Measurements from ENCODE around the gene STK17A.
"Not testable (repeated sequence)": the region's sequence is repeated elsewhere in the genome, so short reads cannot be mapped to it uniquely, and the experiment has no call there.

Gene STK17A

GRCh38 chr7:43626695-43627094, 43.8 kb downstream of the STK17A start:
- H3K27me3 ChIP-seq (ENCODE audit: insufficient read depth, low read depth) = no peaks in the 10 kb centered on the region
- no peak overlapping the region for H3K27ac ChIP-seq
- TF ChIP-seq CTCF (conservative IDR thresholded peaks at IDR 0.05; ENCODE audit: low read depth, low read length) = no peak
- H4K20me1 ChIP-seq (ENCODE audit: insufficient read depth) = peaks cover 17% of the 10 kb centered on the region
- H3K4me3 ChIP-seq (IDR thresholded peaks at IDR 0.05; ENCODE audit: insufficient read depth, low read depth, low read length) = no peak overlapping the region
- H2AFZ ChIP-seq (ENCODE audit: low read depth) = no peak overlapping the region
- H3K36me3 ChIP-seq (ENCODE audit: insufficient read depth) = peaks cover 17% of the 10 kb centered on the region; the same call in 1 of the 2 replicates
- no peak overlapping the region for H3K9ac ChIP-seq
- peaks cover 64% of the 10 kb centered on the region for H3K4me1 ChIP-seq (ENCODE audit: low read depth, poor library complexity, severe bottlenecking)
- H3K79me2 ChIP-seq (ENCODE audit: insufficient read depth, low read depth) = peaks cover 33% of the 10 kb centered on the region; the same call in 1 of the 2 replicates
- no peak overlapping the region for H3K4me2 ChIP-seq

GRCh38 chr7:43627798-43628197, 44.9 kb downstream of the STK17A start:
- H3K4me3 ChIP-seq (IDR thresholded peaks at IDR 0.05; ENCODE audit: insufficient read depth, low read depth, low read length); H3K9ac ChIP-seq; H3K27ac ChIP-seq; H2AFZ ChIP-seq (ENCODE audit: low read depth); H3K27me3 ChIP-seq (ENCODE audit: insufficient read depth, low read depth); H3K4me2 ChIP-seq: not testable (repeated sequence)
- Histone ChIP-seq H3K79me2 (ENCODE audit: insufficient read depth, low read depth) (peaks cover 30% of the 10 kb centered on the region; the same call in 1 of the 2 replicates), H3K36me3 (ENCODE audit: insufficient read depth) (peaks cover 17% of the 10 kb centered on the region; the same call in 1 of the 2 replicates), H4K20me1 (ENCODE audit: insufficient read depth) (peaks cover 12% of the 10 kb centered on the region), H3K4me1 (ENCODE audit: low read depth, poor library complexity, severe bottlenecking) (peaks cover 64% of the 10 kb centered on the region)

GRCh38 chr7:43628431-43628830, 45.5 kb downstream of the STK17A start:
- Histone ChIP-seq H3K27me3 (ENCODE audit: insufficient read depth, low read depth) (no peaks in the 10 kb centered on the region), H3K27ac (no peak overlapping the region), H3K36me3 (ENCODE audit: insufficient read depth) (peaks cover 17% of the 10 kb centered on the region; the same call in 1 of the 2 replicates), H3K4me1 (ENCODE audit: low read depth, poor library complexity, severe bottlenecking) (peaks cover 62% of the 10 kb centered on the region), H3K9ac (no peak overlapping the region), H3K79me2 (ENCODE audit: insufficient read depth, low read depth) (peaks cover 26% of the 10 kb centered on the region; the same call in 1 of the 2 replicates), H3K4me3 (IDR thresholded peaks at IDR 0.05; ENCODE audit: insufficient read depth, low read depth, low read length) (no peak overlapping the region), H2AFZ (ENCODE audit: low read depth) (no peak overlapping the region), H4K20me1 (ENCODE audit: insufficient read depth) (peaks cover 12% of the 10 kb centered on the region), H3K4me2 (no peak overlapping the region)
- no peak for TF ChIP-seq CTCF (conservative IDR thresholded peaks at IDR 0.05; ENCODE audit: low read depth, low read length)

GRCh38 chr7:43629857-43630256, 46.9 kb downstream of the STK17A start:
- H3K36me3 ChIP-seq (ENCODE audit: insufficient read depth) = peaks cover 7% of the 10 kb centered on the region; the same call in 1 of the 2 replicates
- H3K79me2 ChIP-seq (ENCODE audit: insufficient read depth, low read depth) = peaks cover 17% of the 10 kb centered on the region; the same call in 1 of the 2 replicates

More at GRCh38 chr7:43629857-43630256, 46.9 kb downstream of the STK17A start:
- Histone ChIP-seq H3K27ac (no peak overlapping the region), H3K9ac (no peak overlapping the region), H2AFZ (ENCODE audit: low read depth) (no peak overlapping the region), H3K27me3 (ENCODE audit: insufficient read depth, low read depth) (no peaks in the 10 kb centered on the region), H4K20me1 (ENCODE audit: insufficient read depth) (peaks cover 12% of the 10 kb centered on the region), H3K4me1 (ENCODE audit: low read depth, poor library complexity, severe bottlenecking) (peaks cover 47% of the 10 kb centered on the region), H3K4me2 (no peak overlapping the region), H3K4me3 (IDR thresholded peaks at IDR 0.05; ENCODE audit: insufficient read depth, low read depth, low read length) (no peak overlapping the region)
- TF ChIP-seq CTCF (conservative IDR thresholded peaks at IDR 0.05; ENCODE audit: low read depth, low read length) = no peak
